ENCODE measurements around the gene SOCS4.
"Not testable (repeated sequence)": the region's sequence is repeated elsewhere in the genome, so short reads cannot be mapped to it uniquely, and the experiment has no call there.

The SOCS4 gene

DNA sequence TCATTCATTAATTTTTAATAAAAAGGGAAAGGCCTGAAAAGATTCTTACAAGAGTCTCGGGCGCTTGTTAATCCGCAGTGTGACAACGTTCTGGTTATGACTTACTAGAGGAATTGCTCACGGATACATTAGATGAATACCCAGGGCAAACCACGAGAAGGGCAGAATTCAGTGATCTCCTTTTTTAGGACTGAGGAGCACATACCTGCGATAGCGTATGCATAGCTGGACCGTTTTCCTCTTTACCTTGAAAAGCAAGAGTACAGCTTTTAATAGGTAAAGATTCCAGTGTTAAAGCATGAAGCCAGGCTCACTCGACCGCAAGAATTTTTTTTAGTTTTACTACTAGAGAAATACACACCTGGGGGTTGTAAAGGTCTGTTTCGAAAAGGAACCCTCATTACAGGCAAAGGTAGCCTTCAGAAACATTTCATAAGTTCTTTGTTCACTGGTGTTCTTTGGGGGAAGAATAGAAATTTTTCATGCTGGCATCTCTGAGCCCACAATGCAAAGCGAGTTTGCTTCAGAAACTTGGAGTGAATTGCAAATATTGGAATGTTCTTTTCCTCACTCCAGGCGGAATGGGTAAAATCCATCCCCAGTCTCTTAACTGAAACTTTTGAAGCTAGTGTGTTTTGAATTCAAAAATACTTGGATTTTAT is 25.4 kb downstream of the SOCS4 start:
- DNase-seq = no peak

DNA sequence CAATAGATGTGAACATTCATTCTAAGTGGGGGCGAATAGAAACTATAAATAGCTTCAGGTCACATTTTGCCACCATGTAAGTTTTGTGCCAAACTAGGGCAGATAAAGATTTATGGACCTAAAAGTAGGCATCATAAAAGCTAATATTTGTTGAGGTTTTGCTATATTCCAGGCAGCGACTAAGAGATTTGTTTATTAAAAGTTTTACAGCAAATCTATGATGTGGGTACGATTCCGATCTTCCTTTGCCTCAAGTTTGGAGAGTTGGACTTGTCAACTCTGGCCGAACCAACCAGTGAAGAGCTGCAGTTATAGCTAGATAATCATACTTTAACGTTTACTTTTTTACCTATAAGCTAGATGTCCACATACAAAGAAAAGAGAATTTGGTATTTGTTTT is 26.0 kb downstream of the SOCS4 start:
- DNase-seq = no peak

DNA sequence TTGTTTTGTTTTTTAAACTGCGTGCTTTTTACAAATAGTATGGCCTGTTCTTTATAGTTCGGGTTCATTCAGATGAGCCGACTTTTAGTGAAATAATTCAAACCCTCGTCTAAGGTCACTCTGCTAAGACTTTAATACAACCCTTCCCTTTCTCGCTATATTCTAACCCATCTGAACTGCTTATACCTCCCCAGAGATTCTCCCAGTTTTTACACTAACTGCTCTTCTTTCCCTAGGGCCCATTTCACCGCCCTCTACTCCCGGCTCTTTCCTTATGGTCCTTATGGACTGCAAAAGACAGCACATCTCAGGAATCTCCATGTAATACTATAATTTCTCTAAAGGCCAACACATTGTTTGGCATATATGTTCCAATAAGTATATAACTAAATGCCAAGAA is 26.5 kb downstream of the SOCS4 start:
- no peak for DNase-seq

DNA sequence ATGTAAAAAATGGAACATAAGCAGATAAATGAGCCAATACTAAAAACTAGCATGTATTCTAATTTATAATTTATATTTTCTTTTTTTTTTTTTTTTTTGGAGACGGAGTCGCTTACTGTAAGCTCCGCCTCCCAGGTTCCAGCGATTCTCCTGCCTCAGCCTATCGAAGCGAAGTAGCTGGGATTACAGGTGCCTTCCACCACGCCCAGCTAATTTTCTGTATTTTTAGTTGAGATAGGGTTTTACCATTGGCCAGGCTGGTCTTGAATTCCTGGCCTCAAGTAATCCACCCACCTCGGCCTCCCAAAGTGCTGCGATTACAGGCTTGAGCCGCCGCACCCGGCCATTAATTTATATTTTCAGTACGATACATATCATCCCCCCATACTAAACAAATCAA is 27.1 kb downstream of the SOCS4 start:
- DNase-seq = no peak

DNA sequence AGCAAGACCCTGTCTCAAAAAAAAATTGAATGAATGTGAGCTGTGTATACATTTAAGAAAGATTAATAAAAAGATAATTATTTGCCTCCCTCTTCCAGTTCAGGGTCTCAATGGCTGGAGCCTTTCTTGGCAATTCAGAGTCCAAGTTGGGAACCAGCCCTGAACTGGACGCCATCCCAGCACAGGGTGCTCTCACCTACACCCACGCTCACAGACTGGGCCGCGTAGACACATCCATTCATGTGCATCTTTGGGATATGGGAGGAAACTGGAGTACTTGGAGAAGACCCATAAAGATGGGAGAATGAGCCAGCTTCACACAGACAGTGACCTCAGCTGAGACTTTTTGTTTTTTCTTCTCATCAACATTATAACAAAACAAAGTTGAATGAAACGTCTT is 30.9 kb downstream of the SOCS4 start:
- DNase-seq = no peak

DNA sequence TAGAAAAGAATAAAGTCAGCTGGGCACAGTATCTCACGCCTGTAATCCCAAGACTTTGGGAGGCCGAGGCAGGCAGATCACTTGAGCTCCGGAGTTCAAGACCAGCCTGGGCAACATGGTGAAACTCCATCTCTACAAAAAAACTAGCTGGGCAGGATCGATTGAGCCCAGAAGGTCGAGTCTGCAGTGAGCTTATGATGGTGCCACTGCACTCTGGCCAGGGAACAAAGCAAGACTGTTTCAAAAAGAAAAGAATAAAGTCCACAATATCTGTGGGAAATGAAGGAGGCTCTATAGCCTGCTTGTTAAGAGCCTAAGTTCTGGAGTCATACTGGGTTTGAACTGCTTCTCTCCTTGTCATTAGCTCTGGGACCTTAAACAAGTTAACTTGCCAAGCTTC is 32.3 kb downstream of the SOCS4 start:
- DNase-seq = no peak

DNA sequence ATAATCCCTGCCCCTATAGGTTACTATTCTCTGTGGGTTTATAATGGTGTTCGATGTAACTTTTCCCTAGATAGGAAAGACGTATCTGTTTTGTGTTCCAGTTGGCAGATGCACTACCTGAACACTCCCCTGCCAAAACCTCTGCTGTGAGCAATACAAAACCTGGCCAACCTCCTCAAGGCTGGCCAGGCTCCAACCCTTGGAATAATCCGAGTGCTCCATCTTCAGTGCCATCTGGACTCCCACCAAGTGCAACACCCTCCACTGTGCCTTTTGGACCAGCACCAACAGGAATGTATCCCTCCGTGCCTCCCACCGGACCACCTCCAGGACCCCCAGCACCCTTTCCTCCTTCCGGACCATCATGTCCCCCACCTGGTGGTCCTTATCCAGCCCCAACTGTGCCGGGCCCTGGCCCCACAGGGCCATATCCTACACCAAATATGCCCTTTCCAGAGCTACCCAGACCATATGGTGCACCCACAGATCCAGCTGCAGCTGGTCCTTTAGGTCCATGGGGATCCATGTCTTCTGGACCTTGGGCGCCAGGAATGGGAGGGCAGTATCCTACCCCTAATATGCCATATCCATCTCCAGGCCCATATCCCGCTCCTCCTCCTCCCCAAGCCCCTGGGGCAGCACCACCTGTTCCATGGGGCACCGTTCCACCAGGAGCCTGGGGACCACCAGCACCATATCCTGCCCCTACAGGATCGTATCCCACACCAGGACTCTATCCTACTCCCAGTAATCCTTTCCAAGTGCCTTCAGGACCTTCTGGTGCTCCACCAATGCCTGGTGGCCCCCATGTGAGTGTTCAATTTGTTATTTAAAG is 35.7 kb downstream of the SOCS4 start:
- no peak for DNase-seq

DNA sequence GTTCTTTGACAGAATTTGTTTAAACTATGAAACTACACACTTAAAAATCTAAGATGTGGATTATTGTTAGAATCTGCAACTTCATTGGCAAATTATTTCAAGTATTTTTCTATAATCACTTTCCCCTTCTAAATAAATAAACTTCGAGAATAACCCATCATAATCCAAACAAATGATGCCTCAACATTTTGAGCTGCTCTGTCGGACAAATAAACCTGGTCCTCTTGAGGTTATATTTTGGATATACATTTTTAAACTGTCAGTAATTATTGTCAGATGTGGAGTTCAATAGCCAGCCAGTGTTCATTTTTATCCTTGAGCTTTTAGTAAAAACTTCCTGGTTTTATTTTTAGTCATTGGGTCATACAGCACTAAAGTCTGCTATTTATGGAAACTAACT is 37.9 kb downstream of the SOCS4 start:
- not testable (repeated sequence) for DNase-seq

DNA sequence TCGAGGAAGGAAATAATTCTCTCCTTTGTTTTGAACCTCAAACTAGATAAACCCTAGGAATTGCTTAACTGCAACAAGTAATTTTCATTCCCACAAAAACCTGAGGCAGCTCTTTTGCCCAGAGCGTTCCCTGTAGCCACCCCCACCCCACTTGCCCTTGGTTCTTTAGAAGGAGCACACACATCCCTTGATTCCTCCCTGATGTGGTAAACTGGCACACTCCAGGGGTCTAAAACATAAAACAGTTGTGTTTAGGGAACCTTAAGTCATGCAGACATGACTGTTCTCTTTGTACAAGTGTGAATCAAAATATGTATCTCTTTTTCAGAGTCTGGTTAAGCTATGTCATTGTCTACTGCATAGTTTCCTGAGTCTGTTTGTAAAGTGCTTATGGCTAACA is 38.4 kb downstream of the SOCS4 start:
- no peak for DNase-seq

DNA sequence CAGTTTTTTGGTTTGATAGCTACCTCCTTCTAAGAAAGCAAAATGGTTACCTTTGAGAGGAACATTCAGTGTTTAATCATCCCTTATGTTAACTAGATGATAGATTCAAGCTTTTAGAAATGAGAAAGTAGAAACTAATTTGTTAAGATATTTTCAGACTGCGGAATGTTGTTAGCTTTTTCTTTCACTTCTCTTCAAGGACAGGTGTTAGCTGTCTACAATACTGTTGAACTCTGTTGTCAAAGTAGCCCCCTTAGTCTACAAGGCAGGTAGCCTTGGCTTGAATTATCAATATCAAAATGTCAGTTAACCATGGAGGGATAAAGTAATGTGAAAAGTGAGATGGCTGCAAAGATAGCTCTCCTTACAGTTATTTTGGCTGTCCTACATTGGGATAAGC is 39.2 kb downstream of the SOCS4 start:
- DNase-seq = no peak

DNA sequence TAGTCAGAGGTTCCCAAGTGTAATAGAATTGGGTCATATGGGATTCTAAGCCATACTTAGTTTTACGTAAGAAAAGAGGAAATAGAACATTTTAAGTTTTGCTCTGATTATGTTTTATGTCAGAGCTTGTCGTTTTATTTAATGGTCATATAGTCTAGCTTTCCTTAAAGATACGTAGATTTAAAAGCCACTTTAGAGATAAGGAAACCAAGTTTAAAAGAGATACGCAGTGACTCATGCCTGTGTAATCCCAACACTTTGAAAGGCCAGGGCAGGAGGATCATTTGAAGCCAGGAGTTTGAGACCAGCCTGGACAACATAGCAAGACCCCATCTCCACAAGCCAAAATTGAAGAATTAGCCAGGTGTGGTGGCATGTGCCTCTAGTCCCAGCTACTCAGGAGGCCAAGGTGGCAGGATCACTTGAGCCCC is 44.0 kb downstream of the SOCS4 start:
- no peak for DNase-seq

DNA sequence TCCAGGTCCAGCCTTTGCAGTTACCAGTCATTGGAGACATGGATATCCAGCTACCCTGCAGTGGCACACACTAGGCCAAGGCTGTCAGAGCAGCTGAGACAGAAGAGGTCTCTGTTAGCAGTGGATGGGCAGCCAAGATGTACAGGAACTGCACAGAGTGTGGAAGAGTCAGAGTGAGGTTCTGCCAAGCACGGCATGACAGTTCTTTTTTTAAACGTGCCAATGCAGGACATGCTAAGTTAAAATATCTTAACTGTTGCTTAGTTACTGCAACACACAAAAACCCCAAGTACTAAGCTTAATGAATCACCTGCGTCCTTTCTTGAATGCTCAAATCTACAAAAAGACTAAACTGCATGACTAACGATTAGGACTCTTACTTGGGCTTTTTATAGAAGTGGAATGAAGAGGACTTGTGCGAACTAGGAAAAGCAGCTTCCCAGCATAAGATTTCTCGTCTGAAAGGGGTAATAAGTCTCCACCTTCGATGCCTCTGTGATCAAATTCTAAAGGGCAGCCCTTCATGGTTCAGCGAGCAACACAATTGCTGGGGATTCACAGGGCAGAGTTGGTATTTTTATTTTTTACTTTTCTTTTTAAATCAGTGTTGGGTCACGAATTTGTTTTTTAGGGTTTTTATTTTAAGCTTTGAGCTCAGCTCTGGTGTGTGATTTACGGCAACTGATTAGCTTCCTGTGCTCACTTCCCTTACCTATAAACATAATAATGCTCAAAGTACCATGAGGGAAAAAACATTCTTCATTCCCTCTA is 45.0 kb downstream of the SOCS4 start:
- DNase-seq = no peak

DNA sequence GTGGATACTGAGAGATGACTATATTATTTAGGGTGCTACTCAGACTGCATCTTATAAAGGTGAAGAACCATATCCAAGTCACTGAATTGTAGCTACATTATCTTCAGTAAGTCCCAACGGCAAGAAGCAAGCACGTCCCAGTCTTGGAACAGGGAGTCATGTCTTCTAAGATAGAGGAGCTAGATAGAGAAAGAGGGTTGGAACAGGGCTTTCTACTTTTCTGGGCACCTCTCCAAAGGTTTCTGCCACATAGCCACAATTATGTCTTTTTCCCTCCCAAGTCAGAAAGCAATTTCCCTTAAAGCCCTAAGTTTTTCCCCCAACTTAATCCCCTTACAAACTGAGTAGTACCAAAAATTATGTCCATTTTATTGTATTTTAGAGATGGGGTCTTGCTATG is 46.8 kb downstream of the SOCS4 start:
- DNase-seq = no peak

DNA sequence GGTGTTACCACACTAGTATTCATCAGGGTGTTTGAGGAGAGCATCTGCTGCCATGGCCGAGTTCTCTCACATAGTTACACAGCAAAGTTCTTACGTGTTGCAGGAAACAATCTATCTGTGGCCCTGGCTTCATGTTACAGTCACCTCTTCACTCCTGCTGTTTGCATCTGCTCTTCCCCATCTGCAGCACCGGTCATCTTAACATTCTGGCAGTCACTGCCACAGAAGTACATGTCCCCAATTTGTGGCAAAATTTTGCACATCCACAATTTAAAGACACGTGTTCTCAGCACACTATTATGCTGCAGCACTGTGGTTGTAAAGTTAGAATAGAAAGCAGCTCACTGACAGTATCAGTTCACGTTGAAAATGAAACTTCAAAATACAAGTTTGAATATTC is 47.6 kb downstream of the SOCS4 start:
- no peak for DNase-seq

DNA sequence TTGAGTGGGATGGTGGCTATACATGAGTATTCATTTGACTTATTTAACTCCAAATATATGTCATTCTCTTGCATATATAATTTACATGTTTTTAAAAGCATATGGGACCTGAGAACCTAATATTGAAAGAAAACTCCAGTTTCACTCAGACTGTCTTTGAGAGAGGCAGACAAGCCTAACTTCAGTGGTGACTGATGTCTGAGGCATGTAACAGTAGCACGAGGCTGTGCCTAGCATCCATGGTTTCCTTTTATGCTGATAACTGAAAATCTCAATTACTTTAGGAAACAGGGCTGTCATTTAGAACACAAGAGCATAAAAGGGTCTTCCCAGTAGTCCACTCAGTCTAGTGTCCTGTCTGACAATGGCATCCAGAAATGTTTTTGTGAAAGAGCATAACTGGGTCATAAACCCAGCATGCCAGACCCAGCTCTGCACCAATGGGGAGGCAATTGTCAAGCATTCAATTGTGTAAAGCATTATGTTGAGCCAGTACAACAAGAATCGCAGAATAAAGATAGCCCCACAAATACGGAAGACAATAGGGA is 48.7 kb downstream of the SOCS4 start:
- DNase-seq = no peak

DNA sequence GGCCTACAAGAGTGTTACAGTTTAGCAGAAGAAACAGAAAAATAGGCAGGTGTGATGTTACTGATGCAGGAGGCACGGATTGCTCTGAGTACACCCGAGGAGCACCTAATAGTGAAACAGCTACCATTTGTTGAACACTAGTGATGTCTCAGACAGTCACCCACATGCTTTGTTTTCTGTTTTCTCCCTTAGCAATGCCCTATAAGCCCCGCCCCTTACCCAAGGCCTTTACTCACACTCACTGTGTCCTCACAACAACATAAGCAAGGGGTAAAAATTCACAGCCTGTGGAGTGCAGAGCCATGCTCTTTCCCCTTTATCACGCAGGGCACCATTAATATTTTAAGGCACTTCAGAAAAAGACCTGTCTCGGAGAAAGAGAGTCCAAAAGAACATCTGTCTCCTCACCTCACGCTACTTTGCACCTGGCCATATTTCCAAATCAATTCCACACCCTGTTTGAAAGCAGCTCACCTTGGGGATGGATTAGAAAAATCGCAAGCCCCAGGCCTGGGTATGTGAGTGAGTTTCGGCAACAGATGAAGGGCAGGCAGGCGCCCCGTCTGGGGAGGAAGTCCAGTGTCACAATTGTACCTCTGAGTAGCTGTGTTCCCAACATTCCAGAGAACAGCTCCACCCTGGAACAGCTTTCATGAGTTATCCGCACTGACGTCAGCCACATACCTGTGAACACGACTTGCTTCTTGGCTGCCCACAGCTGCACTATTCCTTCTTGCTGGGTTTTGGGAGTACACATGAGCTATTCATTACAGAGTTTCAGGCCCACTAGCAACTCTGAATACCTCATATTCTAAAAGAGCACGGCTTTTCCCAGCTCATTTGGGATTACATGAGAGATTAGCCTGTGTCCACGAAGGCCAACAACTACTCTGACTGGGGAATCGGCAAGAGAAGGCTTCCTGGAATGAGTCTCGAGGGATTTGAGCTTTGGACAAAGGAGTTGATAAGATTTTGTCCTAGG is 50.4 kb downstream of the SOCS4 start:
- no peak for DNase-seq

DNA sequence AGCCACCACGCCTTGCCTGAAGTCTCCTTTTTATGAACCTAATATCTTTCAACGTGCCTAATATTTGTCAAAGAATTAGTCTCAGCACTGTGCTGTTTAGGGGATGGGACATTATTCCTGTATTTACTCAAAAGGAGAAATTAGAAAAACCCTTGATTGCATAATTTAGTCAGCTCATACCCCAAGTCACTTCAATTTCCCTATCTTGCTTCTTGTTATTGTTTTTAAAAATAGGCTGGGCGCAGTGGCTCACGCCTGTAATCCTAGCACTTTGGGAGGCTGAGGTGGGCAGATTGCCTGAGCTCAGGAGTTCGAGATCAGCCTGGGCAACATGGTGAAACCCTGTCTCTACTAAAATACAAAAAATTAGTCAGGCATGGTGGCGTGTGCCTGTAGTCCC is 52.9 kb downstream of the SOCS4 start:
- DNase-seq = not testable (repeated sequence)

DNA sequence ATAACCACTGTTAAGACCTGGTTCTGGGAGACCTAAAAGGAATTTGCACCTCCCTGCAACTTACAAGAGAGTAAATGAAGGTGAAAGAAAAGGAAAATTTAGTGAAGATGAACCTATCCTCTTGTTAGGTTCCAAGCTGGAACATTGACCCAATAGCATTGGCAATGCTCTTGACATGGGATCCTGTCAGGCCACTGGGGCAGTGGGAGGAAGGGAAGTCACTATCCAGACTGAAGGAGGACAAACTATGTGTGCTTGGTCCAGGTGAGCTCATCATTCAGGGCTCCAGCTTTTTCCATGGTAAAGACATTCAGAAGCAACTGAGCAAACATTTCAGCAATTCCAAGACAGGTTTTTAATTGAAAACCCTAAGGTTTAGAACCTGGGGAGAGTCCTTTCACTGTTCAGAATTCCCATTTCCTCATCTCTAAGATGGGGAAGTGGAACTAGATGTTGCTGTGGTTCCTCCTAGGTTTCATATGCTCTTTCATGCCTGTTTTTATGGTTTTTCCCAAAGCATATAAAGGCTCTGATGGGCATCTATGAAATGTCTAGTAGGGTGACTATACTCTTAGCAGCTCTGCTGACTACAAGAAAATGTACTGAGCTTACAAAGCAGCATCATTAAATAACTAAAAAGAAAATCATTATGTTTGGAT is 57.5 kb downstream of the SOCS4 start:
- DNase-seq = no peak

DNA sequence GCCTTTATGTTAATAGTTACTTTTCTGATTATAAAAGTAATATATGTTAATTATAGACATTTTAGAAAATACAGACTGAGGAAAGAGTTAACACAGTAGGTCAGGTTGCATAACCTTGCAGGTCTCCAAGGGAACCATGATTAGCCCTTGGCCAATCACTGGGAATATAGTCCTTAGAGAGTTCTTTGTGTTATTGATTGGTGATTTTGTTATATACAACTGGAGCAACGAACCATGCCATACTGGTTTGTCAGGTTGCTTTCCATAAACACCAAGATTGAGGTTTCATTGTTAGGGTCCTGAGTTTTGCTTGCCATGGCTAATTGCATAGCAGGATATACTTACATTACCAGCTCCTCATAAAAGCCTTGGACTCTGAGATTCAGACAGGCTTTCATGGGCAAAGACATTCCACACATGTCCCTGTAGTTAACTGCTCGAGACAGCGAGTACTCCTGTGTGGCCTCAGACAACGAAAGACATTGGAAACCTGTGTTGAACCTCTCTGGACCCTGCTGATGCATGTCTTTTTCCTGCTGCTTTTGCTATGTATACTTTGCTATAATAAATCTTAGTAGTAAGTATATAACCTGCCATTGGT is 58.1 kb downstream of the SOCS4 start:
- DNase-seq = no peak

DNA sequence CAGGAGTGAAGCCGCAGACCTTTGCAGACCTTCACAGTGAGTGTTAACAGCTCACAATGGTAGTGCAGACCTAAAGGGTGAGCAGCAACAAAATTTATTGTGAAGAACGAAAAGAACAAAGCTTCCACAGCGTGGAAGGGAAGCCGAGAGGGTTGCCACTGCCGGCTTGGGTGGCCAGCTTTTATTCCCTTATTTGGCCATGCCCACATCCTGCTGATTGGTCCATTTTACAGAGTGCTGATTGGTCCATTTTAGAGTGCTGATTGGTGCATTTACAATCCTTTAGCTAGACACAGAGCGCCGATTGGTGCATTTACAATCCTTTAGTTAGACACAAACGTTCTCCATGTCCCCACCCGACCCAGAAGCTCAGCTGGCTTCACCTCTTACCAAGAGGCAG is 59.9 kb downstream of the SOCS4 start:
- no peak for DNase-seq

DNA sequence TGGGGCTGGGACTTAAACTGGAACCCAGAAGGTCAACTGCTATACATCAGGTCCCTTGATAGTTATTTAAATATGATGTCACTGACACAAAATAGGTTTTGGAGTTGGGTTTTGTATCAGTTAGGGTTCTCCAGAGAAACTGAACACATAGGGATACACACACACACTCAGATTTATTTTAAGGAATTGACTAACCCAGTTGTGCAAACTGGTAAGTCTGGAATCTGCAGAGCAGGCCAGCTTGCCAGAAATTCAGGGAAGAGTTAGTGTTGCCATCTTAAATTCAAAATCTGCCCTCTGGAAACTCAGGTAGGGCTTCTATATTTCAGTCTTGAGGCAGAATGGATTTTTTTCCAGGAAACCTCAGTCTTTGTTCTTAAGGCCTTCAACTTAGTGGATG is 61.3 kb downstream of the SOCS4 start:
- no peak for DNase-seq
